Measurements from ENCODE around the gene PLD3.

GRCh38 chr19:40418040-40418439 lies 69.5 kb downstream of the PLD3 start:
- TF ChIP-seq CTCF (IDR thresholded peaks at IDR 0.05) (no peak), ZFX (IDR thresholded peaks at IDR 0.05; ENCODE audit: borderline replicate concordance) (no peak)

All from 22Rv1 (cell line).